Left ventricle myocardium inferior (tissue), 1 donor: Measurements from ENCODE around the gene SLAMF7. TPM values are rescaled to one million over a fixed set of nuclear protein-coding genes. Genes with fewer than 3 reads are reported as not detected.

ENCODE experiments used
- DNase-seq: peaks from one replicate; pipeline ENCODE4 v3.0.0-alpha.2; 2020
- H3K27ac ChIP-seq: fragments of 200-600 bp; replicated peaks from 2 replicates; pipeline ENCODE4 v1.8.0; 2021
- H3K27me3 ChIP-seq: fragments of 200-600 bp; 2 replicates; pipeline ENCODE4 v1.8.0; 2021; ENCODE audit warnings: low read depth
- H3K36me3 ChIP-seq: fragments of 200-600 bp; 2 replicates; pipeline ENCODE4 v1.8.0; 2021
- H3K4me1 ChIP-seq: fragments of 200-600 bp; 2 replicates; pipeline ENCODE4 v1.8.0; 2021
- H3K4me3 ChIP-seq: fragments of 200-600 bp; 2 replicates; pipeline ENCODE4 v1.8.0; 2021; ENCODE audit warnings: mild to moderate bottlenecking, moderate library complexity
- H3K9me3 ChIP-seq: fragments of 200-600 bp; replicated peaks from 2 replicates; pipeline ENCODE4 v1.8.0; 2021
- CTCF ChIP-seq: fragments of 200-600 bp; IDR thresholded peaks from 2 replicates; pipeline ENCODE4 v1.8.0; 2021; ENCODE audit warnings: antibody characterized with exemption, mild to moderate bottlenecking, borderline replicate concordance
- intact Hi-C: fragments of 100-400 bp; cut with micrococcal nuclease; formaldehyde crosslinking; loops from one replicate; pipeline ENCODE4 v1.11.0; 2022
- total RNA-seq: library from RNA; stranded (reverse); fragmentation: NEBNext Ultra II Directional; extraction: Animal tissue kit (Norgen Biotek cat#: 25700); gene quantifications from one replicate; pipeline ENCODE4 v1.2.1, GENCODE V29; 2021
- donor health status: DM: no; HTN: yes; CAD: no; lungs with severe emphysema.

SLAMF7 gene
- total RNA-seq, 1 donor from 2014 or later, result 0.36 TPM

GRCh38 chr1:160768295-160768657 lies 29.2 kb downstream of the SLAMF7 start:
- Histone ChIP-seq H3K36me3 (no peaks in the 10 kb centered on the region), H3K9me3 (no peaks in the 10 kb centered on the region), H3K4me3 (peak overlapping the region; percentile 11), H3K27me3 (peaks cover 15% of the 10 kb centered on the region), H3K27ac (no peak overlapping the region), H3K4me1 (peaks cover 3% of the 10 kb centered on the region)
- intact Hi-C loops, result no loop called here
- TF ChIP-seq CTCF, result peak; percentile 42
- DNase-seq, result peak; percentile 27

DNA sequence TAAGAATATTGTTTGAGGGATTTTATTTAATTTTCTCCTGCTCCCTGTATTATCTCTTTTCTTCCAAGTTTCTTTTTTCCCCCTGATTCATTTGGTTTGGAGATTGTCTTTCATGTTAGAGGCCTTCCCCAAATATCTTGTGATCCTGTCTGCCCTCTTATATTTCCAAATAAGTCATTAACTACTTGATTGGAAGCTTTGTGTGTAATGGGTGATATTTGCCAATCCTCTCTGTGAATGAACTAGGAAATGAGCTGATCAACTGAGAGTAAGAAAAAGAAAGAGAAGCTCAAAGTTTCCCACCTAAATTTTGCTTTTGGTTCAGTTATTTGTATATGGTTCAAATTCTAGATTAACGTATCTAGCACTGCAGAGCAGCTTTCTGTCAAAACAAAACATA lies 33.3 kb downstream of the SLAMF7 start:
- TF ChIP-seq CTCF, result no peak
- intact Hi-C loops, result no loop called here
- H3K4me1 ChIP-seq, result peaks cover 3% of the 10 kb centered on the region
- H3K9me3 ChIP-seq, result no peaks in the 10 kb centered on the region
- no peaks in the 10 kb centered on the region for H3K36me3 ChIP-seq
- no peak overlapping the region for H3K4me3 ChIP-seq
- H3K27me3 ChIP-seq, result peaks cover 41% of the 10 kb centered on the region
- no peak for DNase-seq
- H3K27ac ChIP-seq, result no peak overlapping the region

DNA sequence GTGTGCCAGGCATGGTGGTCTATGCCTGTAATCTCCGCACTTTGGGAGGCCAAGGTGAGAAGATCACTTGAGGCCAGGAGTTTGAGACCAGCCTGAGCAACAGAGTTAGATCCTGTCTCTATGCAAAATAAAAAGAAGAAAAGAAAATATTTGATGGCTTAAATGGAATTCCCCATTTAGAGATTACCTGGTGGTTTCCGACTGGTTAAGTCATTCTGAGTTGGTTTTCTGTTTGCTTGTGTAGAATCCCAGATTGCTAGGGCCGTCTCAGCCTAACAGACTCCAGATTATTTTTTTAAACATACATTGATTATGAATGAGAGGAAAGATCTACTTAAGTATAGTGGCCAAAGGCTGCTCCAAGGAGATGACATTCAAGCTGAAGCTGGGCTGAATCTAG lies 34.0 kb downstream of the SLAMF7 start:
- intact Hi-C loops, result no loop called here
- no peaks in the 10 kb centered on the region for H3K36me3 ChIP-seq
- DNase-seq, result no peak
- no peak overlapping the region for H3K4me3 ChIP-seq
- H3K4me1 ChIP-seq, result peaks cover under 1% of the 10 kb centered on the region
- H3K27me3 ChIP-seq, result peaks cover 41% of the 10 kb centered on the region
- H3K9me3 ChIP-seq, result no peaks in the 10 kb centered on the region
- no peak for TF ChIP-seq CTCF
- H3K27ac ChIP-seq, result no peak overlapping the region

DNA sequence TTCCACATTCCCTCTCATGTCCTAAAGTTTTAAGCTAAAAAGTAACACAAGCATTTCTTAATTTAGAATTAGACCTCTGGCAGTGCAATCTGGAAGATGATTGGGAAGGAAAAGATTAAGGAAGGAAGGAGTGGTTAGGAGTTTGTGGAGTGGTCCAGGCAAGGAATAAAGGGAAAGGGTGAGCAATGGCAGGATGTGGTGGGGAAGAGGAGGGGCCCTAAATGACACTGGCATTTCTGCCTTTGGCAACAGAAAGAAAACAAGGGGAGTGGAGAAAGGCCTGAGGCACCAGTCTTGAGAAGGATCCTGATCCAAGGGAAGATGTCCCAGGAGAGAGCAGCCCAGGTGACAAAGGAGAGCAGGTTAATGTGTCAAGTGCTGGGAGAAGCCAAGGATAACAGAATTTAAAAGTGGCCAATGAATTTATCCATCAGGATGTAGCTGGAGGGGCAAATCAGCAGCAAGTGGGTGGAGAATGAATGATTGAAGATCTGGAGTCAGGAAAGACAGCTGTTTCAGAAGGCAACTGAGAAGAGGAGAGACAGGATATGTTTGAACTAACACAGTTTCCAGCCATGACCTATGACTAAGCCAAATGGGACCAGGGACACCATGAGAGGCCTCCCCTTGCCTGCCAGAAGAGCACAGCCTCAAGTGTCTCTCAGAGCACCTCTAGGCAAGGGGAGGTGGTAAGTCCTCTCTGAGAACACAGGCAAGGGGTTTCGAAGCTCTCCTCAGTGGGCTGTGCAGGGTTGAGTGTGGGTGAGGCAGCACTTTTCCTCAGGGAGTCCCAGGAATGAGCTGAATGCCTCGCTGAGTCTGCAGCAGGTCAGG lies 36.1 kb downstream of the SLAMF7 start:
- Histone ChIP-seq H3K4me3 (no peak overlapping the region), H3K4me1 (no peaks in the 10 kb centered on the region), H3K36me3 (no peaks in the 10 kb centered on the region), H3K27me3 (peaks cover 41% of the 10 kb centered on the region), H3K9me3 (no peaks in the 10 kb centered on the region), H3K27ac (no peak overlapping the region)
- DNase-seq, result no peak
- intact Hi-C loops, result no loop called here
- no peak for TF ChIP-seq CTCF

GRCh38 chr1:160776178-160776577 lies 37.1 kb downstream of the SLAMF7 start:
- no peaks in the 10 kb centered on the region for H3K9me3 ChIP-seq
- no peak for DNase-seq
- no peak overlapping the region for H3K4me3 ChIP-seq
- TF ChIP-seq CTCF, result no peak
- intact Hi-C loops, result no loop called here
- H3K36me3 ChIP-seq, result no peaks in the 10 kb centered on the region
- H3K27me3 ChIP-seq, result peaks cover 33% of the 10 kb centered on the region
- no peak overlapping the region for H3K27ac ChIP-seq
- H3K4me1 ChIP-seq, result no peaks in the 10 kb centered on the region
